Skeletal muscle cell (primary cell): ENCODE results near the gene CLCN3.
A peak's percentile ranks its signal among the peaks of the same experiment; 100 is the strongest.
"Not testable (repeated sequence)": the region's sequence is repeated elsewhere in the genome, so short reads cannot be mapped to it uniquely, and the experiment has no call there.

Source experiments
- DNase-seq: peaks from one replicate; pipeline ENCODE4 v3.0.0-alpha.2; 2010; ENCODE audit warnings: low read depth
- H3K4me3 ChIP-seq: 2 replicates; pipeline ENCODE4 v1.5.1; 2011; ENCODE audit warnings: low read depth, mild to moderate bottlenecking, control low read depth, low read length, moderate library complexity

The CLCN3 gene

GRCh38 chr4:169619958-169620879 is at the start of gene CLCN3:
TSS of gene CLCN3 (plus strand) at chr4:169620578. CDS start at chr4:169635929, 15,351 bp downstream.
- H3K4me3 ChIP-seq, result peak within 1 kb of the TSS; percentile 74
- DNase-seq, result peak; percentile 84

- not testable (repeated sequence) for DNase-seq, H3K4me3 ChIP-seq
Measured at GRCh38 chr4:169571012-169571411, 49.4 kb upstream of the CLCN3 start.

DNA sequence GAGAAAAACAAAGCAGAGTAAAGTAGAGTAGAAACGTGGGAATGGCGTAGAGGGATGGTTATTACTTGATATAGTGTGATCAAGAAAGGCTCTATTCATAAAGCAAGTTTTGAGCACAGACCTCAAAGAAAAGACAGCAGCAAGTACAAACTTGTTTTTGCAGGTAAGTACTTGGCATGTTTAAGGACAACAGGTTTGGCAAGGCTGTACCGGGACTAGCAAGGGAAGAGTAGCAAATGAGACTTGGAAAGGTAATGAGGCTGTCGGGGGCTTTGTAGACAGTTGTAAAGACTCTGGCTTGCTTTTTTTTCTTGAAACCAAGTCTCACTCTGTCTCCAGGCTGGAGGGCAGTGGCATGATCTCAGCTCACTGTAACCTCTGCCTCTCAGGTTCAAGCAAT is 48.9 kb upstream of the CLCN3 start:
- H3K4me3 ChIP-seq, result no peak overlapping the region

GRCh38 chr4:169573889-169574288 is 46.5 kb upstream of the CLCN3 start:
- no peak for DNase-seq

More for the DNA sequence above, 48.9 kb upstream of the CLCN3 start:
- DNase-seq, result no peak

DNA sequence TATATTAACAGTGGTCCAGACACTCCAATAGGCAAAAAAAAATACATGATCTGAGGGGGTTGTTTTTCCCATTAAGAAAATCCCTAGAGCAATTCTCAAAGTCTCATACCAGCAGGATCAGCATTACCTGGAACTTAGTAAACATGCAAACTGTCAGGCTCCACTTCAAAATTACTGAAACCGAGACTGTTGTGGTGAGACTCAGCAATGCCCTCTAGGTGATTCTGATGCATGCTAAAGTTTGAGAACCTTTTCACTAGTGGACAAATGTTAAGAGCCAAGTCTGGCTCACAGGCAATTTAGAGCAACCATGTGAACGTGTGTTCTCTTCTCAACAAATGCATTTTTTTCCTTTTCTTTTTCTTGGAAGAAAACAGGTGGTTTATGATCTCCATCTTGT is 38.2 kb upstream of the CLCN3 start:
- H3K4me3 ChIP-seq, result no peak overlapping the region
- DNase-seq, result no peak

More at GRCh38 chr4:169573889-169574288, 46.5 kb upstream of the CLCN3 start:
- H3K4me3 ChIP-seq, result no peak overlapping the region

DNA sequence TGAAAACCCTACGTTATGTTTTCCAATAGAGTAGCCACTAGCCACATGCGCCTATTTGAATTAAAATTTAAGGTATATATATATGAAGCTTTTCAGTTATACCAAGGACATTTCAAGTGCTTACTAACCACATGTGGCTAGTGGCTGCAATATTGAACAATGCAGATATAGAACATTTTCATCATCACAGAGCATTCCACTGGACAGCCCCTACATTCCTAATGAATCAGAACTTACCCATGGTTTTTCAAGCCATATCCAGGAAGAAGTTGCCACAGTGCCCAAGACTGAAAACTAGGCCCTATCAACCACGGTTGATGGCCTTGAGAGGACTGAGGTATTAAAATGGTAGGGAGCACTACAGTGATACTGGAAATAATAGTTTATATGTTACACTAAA is 37.7 kb upstream of the CLCN3 start:
- peak; percentile 48 for DNase-seq
- no peak overlapping the region for H3K4me3 ChIP-seq

DNA sequence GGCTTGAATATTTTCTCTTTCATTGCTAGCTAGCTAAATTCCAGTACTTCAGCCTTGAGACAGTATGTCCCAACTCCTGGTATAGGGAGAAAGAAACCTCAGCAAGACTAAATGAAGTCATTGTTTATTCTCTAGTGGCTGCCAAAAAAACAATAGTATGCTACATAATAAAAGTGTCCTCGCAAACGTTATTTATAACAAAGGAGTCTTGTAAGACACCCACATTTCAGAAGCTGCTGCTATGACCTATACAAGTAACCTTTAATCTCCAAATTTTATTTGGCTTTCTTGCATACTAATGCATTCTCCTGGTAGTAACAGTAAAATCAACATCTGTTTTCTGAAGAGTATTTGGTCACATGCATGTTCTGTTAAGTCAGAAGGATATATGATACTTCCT is 36.8 kb upstream of the CLCN3 start:
- DNase-seq, result peak; percentile 77
- H3K4me3 ChIP-seq, result no peak overlapping the region

- no peak overlapping the region for H3K4me3 ChIP-seq
- DNase-seq, result no peak
Measured at GRCh38 chr4:169593050-169593560, 27.3 kb upstream of the CLCN3 start.

- no peak for DNase-seq
- no peak overlapping the region for H3K4me3 ChIP-seq
Measured at GRCh38 chr4:169594560-169595195, 25.7 kb upstream of the CLCN3 start.

DNA sequence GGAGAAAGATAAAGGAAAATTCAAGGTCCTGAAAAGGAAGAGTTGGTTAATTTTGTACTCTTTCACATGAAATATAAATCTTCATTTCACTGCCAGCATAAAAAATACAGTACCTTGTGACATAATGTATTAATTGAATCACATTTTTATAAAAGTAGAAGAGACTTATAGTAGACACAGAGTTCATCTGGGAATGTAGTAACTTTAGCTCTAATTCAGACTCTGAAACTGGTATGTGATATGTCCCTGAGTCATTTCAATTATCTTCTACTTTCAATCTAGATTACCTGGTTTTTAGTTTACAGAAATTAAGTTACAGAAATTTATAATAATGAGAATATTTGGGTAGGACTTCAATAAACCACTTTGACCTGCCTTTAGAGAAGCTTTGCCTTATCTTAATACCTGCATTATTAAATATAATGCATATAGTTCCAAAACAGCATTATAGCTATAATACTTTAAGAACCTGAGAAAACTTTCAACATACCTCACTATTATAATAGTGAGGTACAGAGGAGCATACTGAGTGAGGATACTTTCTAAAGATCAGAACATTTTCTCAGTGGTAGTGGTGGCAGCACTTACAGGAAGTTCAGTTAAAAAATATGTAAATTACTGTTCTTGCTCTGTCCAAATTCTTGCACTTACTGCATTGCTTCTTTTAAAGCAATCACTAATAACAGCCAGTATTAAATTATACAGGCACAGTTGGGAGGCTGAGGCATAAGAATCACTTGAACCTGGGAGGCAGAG is 19.2 kb upstream of the CLCN3 start:
- no peak overlapping the region for H3K4me3 ChIP-seq
- no peak for DNase-seq

DNA sequence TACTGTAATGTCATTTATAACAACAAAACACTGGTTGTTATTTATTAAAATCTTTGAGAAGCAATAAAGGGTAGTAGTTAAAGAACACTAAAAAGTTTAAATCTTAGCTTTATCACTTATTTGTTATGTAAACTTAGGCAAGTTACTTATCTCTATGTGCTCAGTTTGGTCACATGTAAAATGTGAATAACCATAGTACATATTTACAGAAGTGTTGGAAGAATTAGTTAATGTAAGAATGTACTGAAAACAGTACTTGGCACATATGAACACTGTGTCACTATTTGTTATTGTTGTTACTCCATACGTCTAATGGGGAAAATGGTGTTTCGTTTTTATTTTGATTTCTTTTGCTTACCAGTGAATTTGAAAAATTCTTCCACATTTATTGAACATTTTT is 17.1 kb upstream of the CLCN3 start:
- H3K4me3 ChIP-seq, result no peak overlapping the region
- no peak for DNase-seq

GRCh38 chr4:169604131-169604900 is 16.1 kb upstream of the CLCN3 start:
- no peak for DNase-seq
- H3K4me3 ChIP-seq, result no peak overlapping the region

DNA sequence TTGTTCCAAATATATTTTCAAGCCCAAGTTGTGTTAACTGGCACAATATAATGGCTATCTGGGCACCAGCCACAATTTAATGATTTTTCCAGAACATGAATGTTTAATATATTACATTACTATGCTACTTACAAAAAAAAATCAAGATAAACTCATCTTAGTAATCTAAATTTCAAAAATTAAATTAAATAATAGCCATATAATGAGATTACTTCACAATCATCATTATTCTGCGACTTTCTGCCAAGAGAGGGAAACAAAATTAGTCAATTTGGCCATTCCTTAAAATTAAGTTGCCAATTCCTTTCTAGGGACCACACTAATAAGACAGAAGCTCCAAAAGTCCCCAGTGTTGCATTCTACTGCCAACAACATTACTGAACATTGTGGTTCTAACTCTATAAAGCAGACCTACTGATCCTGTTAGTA is 15.5 kb upstream of the CLCN3 start:
- no peak for DNase-seq
- H3K4me3 ChIP-seq, result no peak overlapping the region

GRCh38 chr4:169611157-169611556 is 9.2 kb upstream of the CLCN3 start:
- DNase-seq, result no peak
- H3K4me3 ChIP-seq, result peak overlapping the region; percentile 89

GRCh38 chr4:169611991-169612870 is 8.1 kb upstream of the CLCN3 start, which contains the start of gene NEK1:
TSS of gene NEK1 (minus strand) at chr4:169612583. CDS start at chr4:169602630, 9,953 bp downstream.
- DNase-seq, result peak; percentile 60
- H3K4me3 ChIP-seq, result peak within 1 kb of the TSS; percentile 89

DNA sequence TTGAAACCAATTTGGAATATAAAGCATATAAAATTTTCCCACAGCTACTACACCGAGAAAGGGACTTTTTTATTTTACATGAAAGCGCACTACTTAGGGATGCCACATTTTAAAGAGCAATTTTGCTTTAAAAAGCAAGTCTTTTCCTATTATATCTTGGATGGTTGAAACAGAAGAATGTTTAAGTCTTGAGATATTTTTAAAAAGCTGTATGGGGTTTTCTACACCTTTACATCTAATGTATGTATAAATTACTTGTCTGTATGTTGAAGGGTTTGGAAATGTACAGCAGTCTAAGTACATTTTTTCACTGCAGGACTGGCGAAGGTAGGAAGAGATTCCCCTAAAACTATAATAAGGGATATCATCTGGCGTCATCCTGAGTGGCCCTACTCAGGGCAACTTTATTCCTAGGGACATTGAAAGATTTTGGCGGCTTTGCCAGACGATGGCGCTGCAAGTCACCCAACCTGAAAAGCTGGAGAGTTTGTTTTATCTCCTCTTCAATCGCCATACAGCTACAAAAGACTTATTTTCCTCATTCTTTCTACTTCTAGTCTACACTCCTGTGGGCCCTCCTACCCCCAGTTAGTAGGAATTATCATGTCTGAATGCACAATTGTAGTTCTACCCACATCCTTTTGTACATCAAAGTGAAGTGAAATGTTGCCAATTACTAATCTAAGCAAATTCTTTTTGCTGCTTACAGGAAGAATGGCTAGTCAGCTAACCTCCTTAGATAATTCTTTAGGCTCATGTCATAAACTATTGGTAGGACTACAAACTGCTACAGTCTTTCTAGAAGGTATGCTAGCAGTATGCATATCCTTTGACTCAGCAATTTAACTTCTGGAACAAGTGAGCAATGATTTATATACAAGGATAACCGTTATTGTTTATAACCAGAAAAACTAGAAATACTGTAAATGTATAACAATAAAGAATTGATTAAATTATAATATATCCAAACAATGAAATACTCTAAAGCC is 7.2 kb upstream of the CLCN3 start:
- H3K4me3 ChIP-seq, result peak overlapping the region; percentile 89
- no peak for DNase-seq
